Measurements from ENCODE around the gene FSTL4.

DNA sequence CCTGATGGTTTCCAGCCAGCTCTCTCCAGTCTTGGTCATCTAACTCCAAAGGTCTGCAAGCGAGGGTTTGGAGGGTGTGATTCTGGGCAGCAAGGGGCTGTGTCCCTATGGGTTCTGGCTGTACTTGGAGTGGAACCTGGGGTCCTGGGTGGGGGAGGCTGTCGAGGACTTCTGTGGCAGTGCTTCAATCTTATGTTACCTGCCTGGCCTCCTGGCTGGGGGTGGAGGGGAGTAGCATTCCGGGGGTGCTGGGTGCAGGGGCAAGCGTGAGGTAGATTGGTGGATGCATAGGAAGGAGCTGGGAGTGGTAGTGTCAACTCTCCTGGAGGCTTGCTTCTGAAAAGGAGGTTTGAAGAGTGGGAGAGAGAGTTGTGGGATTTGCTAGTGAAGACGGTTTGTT, 417.1 kb downstream of the FSTL4 start:
- no peak for TF ChIP-seq POLR2A (IDR thresholded peaks at IDR 0.05)
- TF ChIP-seq, protein P1, sequence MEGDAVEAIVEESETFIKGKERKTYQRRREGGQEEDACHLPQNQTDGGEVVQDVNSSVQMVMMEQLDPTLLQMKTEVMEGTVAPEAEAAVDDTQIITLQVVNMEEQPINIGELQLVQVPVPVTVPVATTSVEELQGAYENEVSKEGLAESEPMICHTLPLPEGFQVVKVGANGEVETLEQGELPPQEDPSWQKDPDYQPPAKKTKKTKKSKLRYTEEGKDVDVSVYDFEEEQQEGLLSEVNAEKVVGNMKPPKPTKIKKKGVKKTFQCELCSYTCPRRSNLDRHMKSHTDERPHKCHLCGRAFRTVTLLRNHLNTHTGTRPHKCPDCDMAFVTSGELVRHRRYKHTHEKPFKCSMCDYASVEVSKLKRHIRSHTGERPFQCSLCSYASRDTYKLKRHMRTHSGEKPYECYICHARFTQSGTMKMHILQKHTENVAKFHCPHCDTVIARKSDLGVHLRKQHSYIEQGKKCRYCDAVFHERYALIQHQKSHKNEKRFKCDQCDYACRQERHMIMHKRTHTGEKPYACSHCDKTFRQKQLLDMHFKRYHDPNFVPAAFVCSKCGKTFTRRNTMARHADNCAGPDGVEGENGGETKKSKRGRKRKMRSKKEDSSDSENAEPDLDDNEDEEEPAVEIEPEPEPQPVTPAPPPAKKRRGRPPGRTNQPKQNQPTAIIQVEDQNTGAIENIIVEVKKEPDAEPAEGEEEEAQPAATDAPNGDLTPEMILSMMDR (IDR thresholded peaks at IDR 0.05 in 4 of 5, conservative IDR thresholded peaks at IDR 0.05 in 1 of 5), result no peak

All from gastrocnemius medialis (tissue), 4 donors.